Measurements from ENCODE around the gene CDK5RAP2.

- TF ChIP-seq POLR2A (IDR thresholded peaks at IDR 0.05), result no peak
- no peak for TF ChIP-seq CTCF (IDR thresholded peaks at IDR 0.05)
Measured at GRCh38 chr9:120361551-120361950, 218.4 kb downstream of the CDK5RAP2 start.
